NCI-H526 (cell line): ENCODE results near the gene ODF2.

Experiments
- DNase-seq, 2 experiments: peaks; one replicate each; lab custom pipeline; 2025; lab: John Stamatoyannopoulos, UW

ODF2 gene

GRCh38 chr9:128528445-128529160 is 72.8 kb downstream of the ODF2 start:
- DNase-seq, result no peak

- no peak for DNase-seq
Measured at GRCh38 chr9:128529191-128529590, 73.4 kb downstream of the ODF2 start.

- DNase-seq, result no peak
Measured at GRCh38 chr9:128532581-128532980, 76.8 kb downstream of the ODF2 start.

GRCh38 chr9:128540634-128541360 is 85.0 kb downstream of the ODF2 start:
- DNase-seq, result no peak

GRCh38 chr9:128546504-128546903 is 90.7 kb downstream of the ODF2 start:
- DNase-seq, result no peak

- no peak for DNase-seq
Measured at GRCh38 chr9:128548876-128549275, 93.1 kb downstream of the ODF2 start.

GRCh38 chr9:128550226-128550625 is 94.4 kb downstream of the ODF2 start:
- no peak for DNase-seq
